ENCODE data around the gene ALG10B.
A peak's percentile ranks its signal among the peaks of the same experiment; 100 is the strongest.
"Not testable (repeated sequence)": the region's sequence is repeated elsewhere in the genome, so short reads cannot be mapped to it uniquely, and the experiment has no call there.

ALG10B gene, protein sequence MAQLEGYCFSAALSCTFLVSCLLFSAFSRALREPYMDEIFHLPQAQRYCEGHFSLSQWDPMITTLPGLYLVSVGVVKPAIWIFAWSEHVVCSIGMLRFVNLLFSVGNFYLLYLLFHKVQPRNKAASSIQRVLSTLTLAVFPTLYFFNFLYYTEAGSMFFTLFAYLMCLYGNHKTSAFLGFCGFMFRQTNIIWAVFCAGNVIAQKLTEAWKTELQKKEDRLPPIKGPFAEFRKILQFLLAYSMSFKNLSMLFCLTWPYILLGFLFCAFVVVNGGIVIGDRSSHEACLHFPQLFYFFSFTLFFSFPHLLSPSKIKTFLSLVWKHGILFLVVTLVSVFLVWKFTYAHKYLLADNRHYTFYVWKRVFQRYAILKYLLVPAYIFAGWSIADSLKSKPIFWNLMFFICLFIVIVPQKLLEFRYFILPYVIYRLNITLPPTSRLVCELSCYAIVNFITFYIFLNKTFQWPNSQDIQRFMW

DNA sequence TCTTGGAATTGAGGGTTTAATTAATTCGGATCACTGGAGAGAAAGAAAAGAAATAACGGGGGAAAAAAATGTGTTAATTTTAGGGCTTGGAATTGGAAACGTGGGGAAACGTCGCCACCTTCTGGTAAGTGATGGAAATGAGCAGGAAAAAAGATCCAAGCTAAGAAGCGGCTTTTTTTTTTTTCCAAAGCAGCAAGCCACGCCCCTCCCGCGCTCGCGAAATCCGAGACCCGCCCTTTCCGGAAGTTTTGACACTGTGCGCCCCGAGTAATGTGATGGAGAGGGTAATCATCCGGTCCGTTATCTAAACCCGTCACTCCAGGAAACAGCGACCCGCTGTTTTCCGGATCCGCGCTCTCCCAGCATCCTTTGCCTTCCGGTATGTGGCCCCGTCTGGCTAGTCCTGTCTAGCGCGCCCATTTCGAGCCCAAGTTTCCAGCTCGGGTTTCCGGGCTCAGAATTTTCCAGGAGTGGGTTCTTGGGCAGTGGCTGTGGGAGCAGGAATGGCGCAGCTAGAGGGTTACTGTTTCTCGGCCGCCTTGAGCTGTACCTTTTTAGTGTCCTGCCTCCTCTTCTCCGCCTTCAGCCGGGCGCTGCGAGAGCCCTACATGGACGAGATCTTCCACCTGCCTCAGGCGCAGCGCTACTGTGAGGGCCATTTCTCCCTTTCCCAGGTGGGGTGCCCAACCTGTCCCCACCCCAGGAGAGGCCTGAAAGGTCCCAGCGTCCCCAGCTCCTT is at the start of gene ALG10B:
Gene ALG10B (plus strand): TSS at position 384 of the 739 bp plus-strand sequence. CDS start 120 bp downstream, at position 504.
- no CpG with 5 or more reads among the region's 42 CpGs for WGBS (ENCODE audit: insufficient coverage, insufficient read length)
- Histone ChIP-seq H3K4me1 (ENCODE audit: control insufficient read depth, insufficient read depth, low read length) (no peaks in the 10 kb centered on the region), H3K4me3 (ENCODE audit: low read length) (peak within 1 kb of the TSS; percentile 35; the same call in 1 of the 2 replicates), H3K27me3 (ENCODE audit: control insufficient read depth, insufficient read depth, low read length) (no peaks in the 10 kb centered on the region), H3K9me3 (ENCODE audit: control insufficient read depth, insufficient read depth, low read length) (no peaks in the 10 kb centered on the region; the same call in 1 of the 2 replicates), H3K27ac (ENCODE audit: low read length) (no peak within 1 kb of the TSS), H3K36me3 (ENCODE audit: control insufficient read depth, insufficient read depth, low read length) (no peaks in the 10 kb centered on the region)
- DNase-seq (ENCODE audit: low read depth, low spot score) = peak; percentile 79

DNA sequence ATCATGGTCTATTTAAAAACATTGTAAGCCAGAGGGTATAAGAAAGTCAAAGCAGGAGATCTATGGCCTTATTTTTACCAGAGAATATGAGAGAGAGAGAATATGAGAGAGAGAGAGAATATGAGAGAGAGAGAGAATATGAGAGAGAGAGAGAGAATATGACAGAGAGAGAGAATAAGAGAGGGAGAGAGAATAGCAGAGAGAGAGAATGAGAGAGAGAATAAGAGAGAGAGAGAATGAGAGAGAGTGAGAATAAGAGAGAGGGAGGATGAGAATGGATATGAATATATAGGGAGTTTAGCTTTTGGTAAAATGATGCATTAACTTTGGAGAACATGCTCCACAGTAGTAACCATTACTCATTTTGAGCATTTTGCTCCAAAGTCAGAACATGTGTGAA is 48.0 kb upstream of the ALG10B start:
- DNase-seq (ENCODE audit: low read depth, low spot score) = no peak
- H3K27me3 ChIP-seq (ENCODE audit: control insufficient read depth, insufficient read depth, low read length) = no peaks in the 10 kb centered on the region
- H3K9me3 ChIP-seq (ENCODE audit: control insufficient read depth, insufficient read depth, low read length) = peaks cover 1% of the 10 kb centered on the region; the same call in 1 of the 2 replicates
- no peaks in the 10 kb centered on the region for H3K4me1 ChIP-seq (ENCODE audit: control insufficient read depth, insufficient read depth, low read length)
- H3K36me3 ChIP-seq (ENCODE audit: control insufficient read depth, insufficient read depth, low read length) = no peaks in the 10 kb centered on the region
- no peak overlapping the region for H3K27ac ChIP-seq (ENCODE audit: low read length)
- H3K4me3 ChIP-seq (ENCODE audit: low read length) = no peak overlapping the region

DNA sequence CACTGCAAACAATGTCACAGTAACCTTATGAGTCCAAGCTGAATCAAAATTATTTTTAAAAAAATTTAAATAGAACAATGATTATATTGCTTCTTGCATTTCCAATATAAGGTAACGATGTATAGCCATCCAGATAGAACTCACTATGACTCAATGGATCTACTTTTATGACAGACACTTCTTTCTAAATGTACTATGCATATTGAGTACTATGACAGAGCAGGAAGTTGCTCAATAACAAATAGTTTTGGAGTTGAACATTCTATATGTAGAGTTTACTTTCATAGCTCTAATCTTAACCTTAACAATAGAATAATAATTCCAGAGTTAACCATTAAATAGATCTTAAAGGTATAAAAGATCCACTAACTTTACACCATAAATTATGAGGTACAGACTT is 46.7 kb upstream of the ALG10B start:
- no peak for DNase-seq (ENCODE audit: low read depth, low spot score)
- Histone ChIP-seq H3K4me3 (ENCODE audit: low read length) (no peak overlapping the region), H3K4me1 (ENCODE audit: control insufficient read depth, insufficient read depth, low read length) (no peaks in the 10 kb centered on the region), H3K9me3 (ENCODE audit: control insufficient read depth, insufficient read depth, low read length) (no peaks in the 10 kb centered on the region; the same call in 1 of the 2 replicates), H3K27me3 (ENCODE audit: control insufficient read depth, insufficient read depth, low read length) (no peaks in the 10 kb centered on the region), H3K36me3 (ENCODE audit: control insufficient read depth, insufficient read depth, low read length) (no peaks in the 10 kb centered on the region), H3K27ac (ENCODE audit: low read length) (no peak overlapping the region)
- no CpG with 5 or more reads among the region's 1 CpG for WGBS (ENCODE audit: insufficient coverage, insufficient read length)

DNA sequence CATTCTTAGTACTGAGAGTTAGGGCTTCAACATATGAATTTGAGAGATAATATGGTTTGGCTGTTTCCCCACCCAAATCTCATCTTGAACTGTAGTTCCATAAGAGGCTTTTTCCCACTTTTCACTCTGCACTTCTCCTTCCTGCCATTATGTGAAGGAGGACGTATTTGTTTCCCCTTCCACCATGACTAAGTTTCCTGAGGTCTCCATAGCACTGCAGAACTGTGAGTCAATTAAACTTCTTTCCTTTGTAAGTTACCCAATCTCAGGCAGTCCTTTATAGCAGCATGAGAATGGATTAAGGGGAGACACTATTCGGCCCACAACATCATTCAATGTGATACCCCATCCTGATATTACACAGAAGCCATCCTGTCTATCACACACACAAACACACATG is 36.8 kb upstream of the ALG10B start:
- no peaks in the 10 kb centered on the region for H3K4me1 ChIP-seq (ENCODE audit: control insufficient read depth, insufficient read depth, low read length)
- H3K9me3 ChIP-seq (ENCODE audit: control insufficient read depth, insufficient read depth, low read length) = peaks cover 1% of the 10 kb centered on the region; the same call in 1 of the 2 replicates
- no peak overlapping the region for H3K4me3 ChIP-seq (ENCODE audit: low read length)
- DNase-seq (ENCODE audit: low read depth, low spot score) = no peak
- H3K36me3 ChIP-seq (ENCODE audit: control insufficient read depth, insufficient read depth, low read length) = no peaks in the 10 kb centered on the region
- H3K27me3 ChIP-seq (ENCODE audit: control insufficient read depth, insufficient read depth, low read length) = no peaks in the 10 kb centered on the region
- no peak overlapping the region for H3K27ac ChIP-seq (ENCODE audit: low read length)
- WGBS (ENCODE audit: insufficient coverage, insufficient read length) = no CpG with 5 or more reads among the region's 2 CpGs

DNA sequence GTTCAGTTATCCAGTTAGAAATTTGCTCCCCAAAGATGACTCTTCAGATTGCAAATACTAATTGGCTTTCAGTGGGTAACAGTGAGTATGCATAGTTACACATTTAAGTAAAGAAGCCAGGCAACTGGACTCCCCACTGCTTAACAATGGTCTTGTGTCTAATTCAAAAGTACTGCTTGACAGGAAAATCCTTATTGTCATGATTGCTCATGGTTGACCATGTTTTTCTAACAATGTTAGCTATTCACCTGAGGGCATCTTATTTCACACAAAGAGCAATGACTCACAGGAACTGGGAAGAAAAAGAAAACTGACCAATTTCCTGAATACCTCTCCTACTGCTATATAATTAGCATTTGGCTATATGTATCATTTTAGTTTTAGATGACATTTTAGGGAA is 33.7 kb upstream of the ALG10B start:
- Histone ChIP-seq H3K36me3 (ENCODE audit: control insufficient read depth, insufficient read depth, low read length) (no peaks in the 10 kb centered on the region), H3K27me3 (ENCODE audit: control insufficient read depth, insufficient read depth, low read length) (no peaks in the 10 kb centered on the region), H3K4me3 (ENCODE audit: low read length) (no peak overlapping the region), H3K9me3 (ENCODE audit: control insufficient read depth, insufficient read depth, low read length) (peaks cover 1% of the 10 kb centered on the region; the same call in 1 of the 2 replicates), H3K27ac (ENCODE audit: low read length) (no peak overlapping the region), H3K4me1 (ENCODE audit: control insufficient read depth, insufficient read depth, low read length) (no peaks in the 10 kb centered on the region)
- no peak for DNase-seq (ENCODE audit: low read depth, low spot score)

DNA sequence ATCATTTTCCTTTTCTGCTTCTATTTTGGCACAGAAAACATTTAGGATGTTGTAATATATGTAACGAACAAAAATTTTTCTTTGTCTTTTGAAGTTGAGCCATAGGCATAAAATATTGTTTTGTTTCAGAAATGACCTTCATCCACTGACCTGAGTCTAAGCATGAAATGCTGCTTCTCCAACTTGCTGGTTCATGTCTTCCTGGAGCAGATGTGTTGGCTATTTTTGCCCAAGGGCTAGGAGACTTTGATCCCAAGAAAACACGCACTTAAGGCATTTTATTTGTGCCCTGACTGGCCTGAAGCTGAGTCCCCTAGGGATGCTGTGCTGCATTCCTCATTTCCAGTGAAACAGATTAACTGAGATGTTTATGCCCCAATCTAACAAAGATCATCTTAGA is 27.2 kb upstream of the ALG10B start:
- no CpG with 5 or more reads among the region's 2 CpGs for WGBS (ENCODE audit: insufficient coverage, insufficient read length)
- Histone ChIP-seq H3K4me1 (ENCODE audit: control insufficient read depth, insufficient read depth, low read length) (no peaks in the 10 kb centered on the region), H3K36me3 (ENCODE audit: control insufficient read depth, insufficient read depth, low read length) (no peaks in the 10 kb centered on the region), H3K27me3 (ENCODE audit: control insufficient read depth, insufficient read depth, low read length) (no peaks in the 10 kb centered on the region), H3K9me3 (ENCODE audit: control insufficient read depth, insufficient read depth, low read length) (peaks cover 3% of the 10 kb centered on the region), H3K4me3 (ENCODE audit: low read length) (no peak overlapping the region), H3K27ac (ENCODE audit: low read length) (no peak overlapping the region)
- DNase-seq (ENCODE audit: low read depth, low spot score) = no peak

DNA sequence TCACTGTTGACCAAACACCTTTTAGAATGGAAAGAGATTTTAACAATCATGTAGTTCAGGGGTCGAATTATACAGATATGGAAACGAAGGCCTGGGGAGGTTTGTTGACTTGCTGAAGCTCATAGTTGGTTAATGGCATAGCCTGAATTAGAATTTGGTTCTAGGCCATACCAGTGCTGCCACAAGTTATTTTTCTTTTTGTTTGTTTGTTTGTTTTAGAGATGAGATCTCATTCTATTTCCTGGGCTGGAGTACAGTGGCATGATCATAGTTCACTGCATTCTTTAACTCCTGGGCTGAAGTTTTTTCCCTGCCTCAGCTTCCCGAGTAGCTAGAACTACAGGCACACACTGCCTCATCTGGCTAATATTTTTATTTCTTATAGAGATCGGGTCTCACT is 25.4 kb upstream of the ALG10B start:
- no CpG with 5 or more reads among the region's 4 CpGs for WGBS (ENCODE audit: insufficient coverage, insufficient read length)

DNA sequence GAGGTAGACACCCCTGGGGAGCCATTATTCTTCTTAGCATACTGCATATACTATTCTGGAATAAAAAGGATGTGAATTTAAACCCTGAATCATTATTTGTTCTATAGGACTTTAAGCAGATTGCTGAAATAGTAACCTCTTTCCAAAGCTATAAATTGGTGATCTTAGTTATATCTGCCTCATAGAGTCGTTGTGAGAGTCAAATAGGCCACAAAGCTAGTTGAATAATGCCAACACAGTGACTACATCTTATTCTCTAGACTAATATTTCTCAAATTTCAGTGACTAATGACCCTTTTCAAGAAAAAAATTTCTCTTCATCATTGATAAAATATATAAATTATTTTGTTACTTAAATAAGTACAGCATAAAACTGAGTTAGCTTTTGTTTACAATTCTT is 13.6 kb upstream of the ALG10B start:
- not testable (repeated sequence) for H3K4me3 ChIP-seq (ENCODE audit: low read length); H3K9me3 ChIP-seq (ENCODE audit: control insufficient read depth, insufficient read depth, low read length); H3K27me3 ChIP-seq (ENCODE audit: control insufficient read depth, insufficient read depth, low read length); H3K4me1 ChIP-seq (ENCODE audit: control insufficient read depth, insufficient read depth, low read length); H3K36me3 ChIP-seq (ENCODE audit: control insufficient read depth, insufficient read depth, low read length); DNase-seq (ENCODE audit: low read depth, low spot score); H3K27ac ChIP-seq (ENCODE audit: low read length)
- WGBS (ENCODE audit: insufficient coverage, insufficient read length) = no CpG with 5 or more reads among the region's 1 CpG

More for the DNA sequence above, 25.4 kb upstream of the ALG10B start:
- Histone ChIP-seq H3K9me3 (ENCODE audit: control insufficient read depth, insufficient read depth, low read length) (peaks cover 8% of the 10 kb centered on the region), H3K4me3 (ENCODE audit: low read length) (no peak overlapping the region), H3K36me3 (ENCODE audit: control insufficient read depth, insufficient read depth, low read length) (no peaks in the 10 kb centered on the region), H3K27me3 (ENCODE audit: control insufficient read depth, insufficient read depth, low read length) (no peaks in the 10 kb centered on the region), H3K27ac (ENCODE audit: low read length) (no peak overlapping the region), H3K4me1 (ENCODE audit: control insufficient read depth, insufficient read depth, low read length) (no peaks in the 10 kb centered on the region)
- no peak for DNase-seq (ENCODE audit: low read depth, low spot score)

DNA sequence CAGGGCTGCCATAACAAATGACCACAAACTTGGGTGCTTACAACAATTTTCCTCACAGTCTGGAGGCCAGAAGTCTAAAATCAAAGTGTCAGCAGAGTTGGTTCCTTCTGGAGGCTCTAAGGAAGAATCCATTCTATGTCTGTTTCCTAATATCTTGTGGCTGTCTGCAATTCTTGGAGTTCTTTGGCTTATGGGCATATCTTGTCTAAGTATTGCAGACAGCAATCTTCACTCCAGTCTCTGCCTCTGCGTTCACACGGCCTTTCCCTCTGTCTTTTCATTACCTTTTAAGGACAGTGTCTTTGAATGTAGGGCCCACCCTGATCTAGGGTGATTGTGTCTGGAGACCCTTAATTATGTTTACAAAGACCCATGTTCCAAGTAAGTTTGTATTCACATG is 5.4 kb downstream of the ALG10B start:
- H3K36me3 ChIP-seq (ENCODE audit: control insufficient read depth, insufficient read depth, low read length); H3K4me1 ChIP-seq (ENCODE audit: control insufficient read depth, insufficient read depth, low read length); H3K27ac ChIP-seq (ENCODE audit: low read length); H3K9me3 ChIP-seq (ENCODE audit: control insufficient read depth, insufficient read depth, low read length); H3K4me3 ChIP-seq (ENCODE audit: low read length); H3K27me3 ChIP-seq (ENCODE audit: control insufficient read depth, insufficient read depth, low read length); DNase-seq (ENCODE audit: low read depth, low spot score): not testable (repeated sequence)
- no CpG with 5 or more reads among the region's 2 CpGs for WGBS (ENCODE audit: insufficient coverage, insufficient read length)

DNA sequence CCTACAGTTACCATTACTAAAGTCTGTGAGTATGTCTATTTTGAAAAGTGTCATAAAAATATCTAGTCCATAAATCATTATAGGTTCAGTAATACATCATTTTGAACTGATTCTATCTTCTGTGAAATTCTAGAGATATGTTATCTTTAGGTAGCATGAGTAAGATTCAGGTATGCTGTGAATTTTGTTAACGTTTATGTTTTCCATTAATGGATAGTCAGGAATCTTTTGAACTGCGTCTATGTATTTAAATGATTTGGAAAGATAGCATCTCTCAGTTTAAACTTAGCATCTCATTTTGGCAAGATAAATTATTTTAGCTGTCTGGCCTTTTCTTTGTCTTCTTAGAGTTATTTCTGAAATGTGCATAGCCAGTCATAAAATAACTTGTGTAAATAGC is 8.3 kb downstream of the ALG10B start:
- Histone ChIP-seq H3K4me3 (ENCODE audit: low read length) (no peak overlapping the region), H3K4me1 (ENCODE audit: control insufficient read depth, insufficient read depth, low read length) (no peaks in the 10 kb centered on the region), H3K36me3 (ENCODE audit: control insufficient read depth, insufficient read depth, low read length) (no peaks in the 10 kb centered on the region), H3K27me3 (ENCODE audit: control insufficient read depth, insufficient read depth, low read length) (no peaks in the 10 kb centered on the region), H3K27ac (ENCODE audit: low read length) (no peak overlapping the region), H3K9me3 (ENCODE audit: control insufficient read depth, insufficient read depth, low read length) (no peaks in the 10 kb centered on the region)
- no peak for DNase-seq (ENCODE audit: low read depth, low spot score)
- WGBS (ENCODE audit: insufficient coverage, insufficient read length) = no CpG with 5 or more reads among the region's 2 CpGs

Measured in iPS DF 6.9 (cell line).